Stimulated activated CD4-positive, alpha-beta T cell treated with anti-CD3 and anti-CD28 coated beads, Interleukin-12 subunit alpha, Interleukin-12 subunit beta, amount 100 ng/mL, for 24 hours (primary cell): ENCODE results near the gene LRRC74B.

ENCODE experiments used
- DNase-seq, 2 experiments: peaks; one replicate each; pipeline ENCODE4 v3.0.0-alpha.2; 2020; ENCODE audit warnings: low read depth in 2 of 2

LRRC74B gene

DNA sequence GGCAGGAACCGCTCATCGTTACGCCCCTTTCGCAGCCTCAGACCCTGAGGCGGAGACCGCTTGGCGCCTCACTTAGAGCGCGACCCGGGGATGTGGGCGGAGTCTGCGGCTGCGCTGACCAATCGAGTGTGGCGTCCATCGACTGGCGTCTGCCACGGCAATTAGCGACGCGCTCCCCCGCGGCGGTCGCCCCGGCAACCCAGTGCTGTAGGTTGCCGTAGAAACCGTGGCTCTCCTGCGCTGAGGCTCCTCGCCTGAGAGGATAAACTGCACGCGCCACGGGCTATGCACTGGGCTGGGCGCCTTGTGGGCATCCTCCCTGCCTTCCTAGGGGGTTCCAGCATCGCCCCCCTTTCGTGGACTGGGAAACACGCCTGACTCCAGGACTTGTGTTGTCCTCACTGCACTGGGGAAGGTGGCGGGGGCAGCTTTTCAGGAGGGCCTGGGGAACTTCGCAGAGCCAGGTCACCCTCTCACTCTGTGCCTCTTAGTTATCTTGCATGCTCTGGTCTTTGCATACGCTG is 31.5 kb upstream of the LRRC74B start:
- peak; percentile 63 to 87 for DNase-seq

- no peak for DNase-seq
Observed at GRCh38 chr22:21014726-21015465, 30.9 kb upstream of the LRRC74B start, which contains the start of gene P2RX6. Gene P2RX6, plus strand, starts transcription at chr22:21015165. Its CDS starts 10 bp downstream, at chr22:21015175.

GRCh38 chr22:21015466-21016006 is 30.2 kb upstream of the LRRC74B start:
- no peak for DNase-seq

GRCh38 chr22:21016644-21017420 is 28.9 kb upstream of the LRRC74B start:
- no peak for DNase-seq

DNA sequence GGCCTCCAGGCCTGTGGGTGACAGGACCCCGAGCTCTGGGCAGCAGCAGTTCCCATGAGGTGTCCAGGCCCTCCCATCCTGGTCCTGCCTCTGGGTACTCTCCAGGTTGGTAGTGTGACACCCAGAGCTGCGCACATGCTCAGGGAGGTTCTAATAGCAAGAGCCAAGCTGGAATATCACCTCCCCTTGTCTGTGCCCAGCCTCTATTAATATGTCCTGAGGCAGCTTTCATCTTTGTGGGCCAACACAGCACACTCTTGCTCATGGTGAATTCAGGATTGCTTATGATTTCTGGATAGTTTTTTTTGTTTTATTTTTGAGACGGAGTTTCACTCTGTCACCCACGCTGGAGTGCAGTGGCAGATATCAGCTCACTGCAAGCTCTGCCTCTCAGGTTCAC is 27.4 kb upstream of the LRRC74B start:
- DNase-seq: no peak

DNA sequence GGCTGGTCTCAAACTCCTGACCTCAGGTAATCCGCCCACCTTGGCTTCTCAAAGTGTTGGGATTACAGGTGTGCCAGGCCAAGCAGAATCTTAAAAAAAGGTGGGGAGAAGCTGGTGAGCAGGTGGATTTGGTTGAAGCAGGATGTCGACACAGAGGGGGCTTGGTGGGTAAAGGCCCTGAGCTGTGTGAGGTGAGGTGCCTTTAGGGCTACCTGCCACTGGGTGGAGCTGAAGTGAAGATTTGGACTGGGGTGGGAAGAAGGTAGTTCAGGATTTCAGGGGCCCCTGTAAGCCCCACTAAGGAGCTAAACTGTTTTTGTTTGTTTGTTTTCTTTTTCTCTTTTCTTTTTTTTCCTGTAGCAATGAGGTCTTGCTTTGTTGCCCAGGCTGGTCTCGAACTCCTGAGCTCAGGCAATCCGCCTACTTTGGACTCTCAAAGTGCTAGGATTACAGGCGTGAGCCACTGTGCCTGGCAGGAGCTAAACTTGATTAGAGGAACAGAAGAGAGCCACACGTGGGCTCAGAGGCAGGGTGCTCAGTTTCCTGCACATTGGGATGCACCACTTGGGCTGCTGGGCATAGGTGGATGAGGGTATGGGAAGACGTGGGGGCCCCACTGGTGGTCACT is 24.8 kb upstream of the LRRC74B start:
- DNase-seq: no peak

GRCh38 chr22:21022507-21022906 is 23.2 kb upstream of the LRRC74B start:
- no peak for DNase-seq

DNA sequence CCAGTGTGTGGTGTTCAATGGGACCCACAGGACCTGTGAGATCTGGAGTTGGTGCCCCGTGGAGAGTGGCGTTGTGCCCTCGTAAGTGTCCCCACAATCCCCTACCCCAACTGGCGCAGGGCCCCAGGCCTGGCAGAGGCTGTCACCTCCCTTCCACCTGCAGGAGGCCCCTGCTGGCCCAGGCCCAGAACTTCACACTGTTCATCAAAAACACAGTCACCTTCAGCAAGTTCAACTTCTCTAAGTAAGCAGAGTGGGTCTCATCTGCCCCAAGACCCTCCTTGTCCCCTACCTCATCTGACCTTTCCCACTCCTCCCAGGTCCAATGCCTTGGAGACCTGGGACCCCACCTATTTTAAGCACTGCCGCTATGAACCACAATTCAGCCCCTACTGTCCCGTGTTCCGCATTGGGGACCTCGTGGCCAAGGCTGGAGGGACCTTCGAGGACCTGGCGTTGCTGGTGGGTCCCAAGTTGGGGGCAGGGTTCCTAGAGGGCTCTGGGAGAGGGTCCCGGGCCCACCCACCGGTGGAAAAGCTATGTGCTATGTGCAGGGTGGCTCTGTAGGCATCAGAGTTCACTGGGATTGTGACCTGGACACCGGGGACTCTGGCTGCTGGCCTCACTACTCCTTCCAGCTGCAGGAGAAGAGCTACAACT is 22.7 kb upstream of the LRRC74B start:
- DNase-seq: no peak

GRCh38 chr22:21025266-21025665 is 20.5 kb upstream of the LRRC74B start:
- DNase-seq: no peak

DNA sequence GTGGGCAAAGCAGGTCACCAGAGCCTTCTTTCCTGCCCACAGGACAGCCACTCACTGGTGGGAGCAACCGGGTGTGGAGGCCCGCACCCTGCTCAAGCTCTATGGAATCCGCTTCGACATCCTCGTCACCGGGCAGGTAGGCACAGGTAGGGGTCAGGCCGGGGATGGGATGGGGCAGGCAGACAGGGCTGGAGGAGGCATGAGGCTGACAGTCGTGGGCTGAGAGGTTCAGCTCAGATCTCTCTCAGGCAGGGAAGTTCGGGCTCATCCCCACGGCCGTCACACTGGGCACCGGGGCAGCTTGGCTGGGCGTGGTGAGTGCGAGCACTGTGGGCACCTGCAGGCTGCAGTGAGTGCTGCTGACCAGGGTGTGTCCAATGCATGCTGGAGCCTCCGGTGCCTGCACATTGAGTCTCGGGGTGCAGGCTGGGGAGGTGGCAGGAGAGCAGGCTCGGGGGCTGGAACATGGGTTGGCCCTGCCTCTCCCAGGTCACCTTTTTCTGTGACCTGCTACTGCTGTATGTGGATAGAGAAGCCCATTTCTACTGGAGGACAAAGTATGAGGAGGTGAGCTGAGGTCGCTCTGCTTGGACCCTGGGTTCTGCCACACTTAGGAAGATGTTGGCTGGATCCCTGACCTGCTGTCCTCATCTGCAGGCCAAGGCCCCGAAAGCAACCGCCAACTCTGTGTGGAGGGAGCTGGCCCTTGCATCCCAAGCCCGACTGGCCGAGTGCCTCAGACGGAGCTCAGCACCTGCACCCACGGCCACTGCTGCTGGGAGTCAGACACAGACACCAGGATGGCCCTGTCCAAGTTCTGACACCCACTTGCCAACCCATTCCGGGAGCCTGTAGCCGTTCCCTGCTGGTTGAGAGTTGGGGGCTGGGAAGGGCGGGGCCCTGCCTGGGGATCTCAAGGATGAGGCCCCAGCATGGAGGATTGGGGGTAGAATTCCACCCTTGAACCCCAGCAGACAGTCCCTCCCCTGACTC is 19.7 kb upstream of the LRRC74B start:
- DNase-seq: no peak

GRCh38 chr22:21026783-21027692 is 18.7 kb upstream of the LRRC74B start:
- DNase-seq: no peak

- DNase-seq: no peak
Observed at GRCh38 chr22:21028277-21029251, 17.2 kb upstream of the LRRC74B start.

GRCh38 chr22:21029486-21030025 is 16.2 kb upstream of the LRRC74B start:
- DNase-seq: no peak

GRCh38 chr22:21030032-21030431 is 15.7 kb upstream of the LRRC74B start:
- no peak for DNase-seq

DNA sequence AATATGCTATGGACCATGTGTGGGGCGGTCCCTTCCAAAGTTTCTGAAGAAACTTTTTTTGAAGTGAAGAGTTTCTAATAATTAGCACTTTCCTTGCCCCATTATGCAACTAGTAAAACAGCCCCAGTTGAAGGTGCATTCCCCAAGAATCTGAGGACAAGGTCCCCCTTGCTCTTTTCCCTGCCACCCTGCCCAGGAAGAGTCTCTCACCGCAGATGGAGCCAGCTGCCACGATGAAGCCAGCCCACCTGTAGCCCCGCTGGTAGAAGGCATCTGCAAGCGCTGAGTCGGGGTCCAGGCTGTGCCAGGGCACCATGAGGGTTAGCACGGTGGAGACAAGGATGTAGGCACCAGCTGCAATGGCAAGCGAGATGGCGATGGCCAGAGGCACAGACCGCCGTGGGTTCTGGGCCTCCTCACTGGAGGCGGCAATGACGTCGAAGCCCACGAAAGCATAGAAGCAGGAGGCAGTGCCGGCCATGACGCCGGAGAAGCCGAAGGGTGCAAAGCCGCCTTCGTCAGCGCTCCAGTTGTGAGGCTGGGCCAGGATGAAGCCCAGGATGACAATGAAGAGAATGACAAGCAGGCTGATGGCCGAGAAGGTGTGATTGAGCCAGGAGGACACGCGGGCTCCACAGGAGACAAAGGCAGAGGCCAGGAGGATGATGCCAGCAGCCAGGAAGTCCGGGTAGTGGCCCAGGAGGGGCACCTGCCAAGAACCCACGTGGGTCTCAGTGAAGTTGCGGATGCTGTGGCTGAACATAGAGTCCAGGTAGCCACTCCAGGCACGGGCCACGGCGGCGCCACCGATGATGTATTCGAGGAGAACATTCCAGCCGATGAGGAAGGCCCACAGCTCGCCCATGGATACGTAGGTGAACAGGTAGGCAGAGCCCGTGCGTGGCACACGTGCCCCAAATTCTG is 14.9 kb upstream of the LRRC74B start:
- DNase-seq: no peak

DNA sequence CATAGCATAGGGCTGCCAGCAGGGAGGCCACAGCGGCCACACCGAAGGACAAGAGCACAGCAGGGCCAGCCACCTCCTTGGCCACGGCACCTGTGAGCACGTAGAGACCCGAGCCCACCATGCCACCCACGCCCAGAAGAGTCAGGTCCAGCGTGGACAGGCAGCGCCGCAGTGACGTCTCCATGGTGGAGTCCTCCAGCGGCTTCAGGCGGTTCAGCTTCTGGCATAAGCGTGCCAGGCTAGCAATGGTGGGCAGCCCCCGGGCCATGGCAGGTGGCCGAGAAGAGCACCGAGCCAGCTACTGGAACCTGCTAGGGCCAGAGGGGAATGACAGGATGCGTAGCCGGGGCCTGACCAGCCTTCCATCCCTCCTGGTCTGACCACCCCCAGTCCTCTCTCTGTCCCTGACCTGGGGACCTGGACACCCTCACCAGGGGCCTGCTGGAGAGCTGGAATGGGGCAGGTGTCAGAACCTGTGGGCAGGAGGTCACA is 14.2 kb upstream of the LRRC74B start:
- DNase-seq: no peak
